HG03039 (cell line): Measurements from ENCODE around the gene COA8.

ENCODE experiments used
- ATAC-seq: cut with Tn5 transposase; IDR thresholded peaks from one replicate; pipeline ENCODE4 v1.9.1; 2021; ENCODE audit warnings: mild to moderate bottlenecking, moderate library complexity; ENCODE audit not compliant: unreplicated experiment

The COA8 gene

DNA sequence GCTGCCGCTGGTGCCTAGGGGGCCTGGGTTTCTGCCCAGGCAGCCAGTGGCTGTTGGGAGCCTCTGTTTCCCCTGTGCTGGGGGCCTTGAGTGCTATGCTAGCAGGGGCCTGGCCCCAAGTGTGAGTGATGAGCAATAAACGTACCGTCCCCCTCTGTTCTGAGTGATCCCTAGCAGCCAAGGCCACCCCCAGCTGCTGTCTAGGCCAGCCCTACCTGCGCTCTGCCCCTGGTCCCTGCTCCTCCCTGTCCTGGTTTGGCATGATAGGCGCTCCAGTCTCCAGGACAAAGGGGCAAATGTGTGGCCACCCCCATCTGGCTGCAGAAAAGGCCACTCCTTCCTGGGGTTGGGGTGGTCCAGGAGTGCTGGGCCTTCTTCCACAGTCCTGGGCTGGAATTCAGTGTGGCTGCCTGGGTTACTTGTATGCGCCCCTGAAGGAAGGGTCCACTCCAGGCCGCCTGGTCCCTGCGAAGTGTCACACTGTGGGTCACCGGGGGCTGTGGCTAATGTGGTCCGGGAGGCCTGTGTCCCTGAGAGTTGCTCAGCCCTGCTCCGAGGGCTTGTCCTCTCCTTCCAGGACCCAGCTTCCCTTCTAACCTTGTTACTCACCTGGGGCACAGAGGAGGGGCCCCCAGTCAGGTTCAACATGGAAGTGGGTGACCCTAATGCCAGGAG lies 26.7 kb upstream of the COA8 start:
- ATAC-seq, result no peak

DNA sequence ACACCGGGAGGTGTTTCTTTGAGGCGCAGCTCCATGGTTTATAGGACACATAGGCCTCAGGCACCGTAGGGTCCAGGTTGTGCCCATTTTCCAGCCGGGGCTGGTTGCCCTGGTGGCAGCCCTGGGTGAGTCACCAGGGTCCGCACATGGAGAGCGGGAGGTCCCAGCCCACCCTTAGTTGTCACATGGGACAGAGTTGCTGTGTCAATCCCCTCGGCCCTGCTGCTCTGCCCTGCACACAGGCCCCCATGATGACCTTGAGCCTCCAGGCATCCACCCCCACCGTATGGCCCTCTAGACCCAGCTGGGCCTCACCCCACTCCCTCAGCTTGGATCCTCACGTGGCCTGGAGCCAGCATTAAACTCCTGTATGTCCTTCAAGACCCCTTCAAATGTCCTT lies 26.1 kb upstream of the COA8 start:
- ATAC-seq, result no peak

DNA sequence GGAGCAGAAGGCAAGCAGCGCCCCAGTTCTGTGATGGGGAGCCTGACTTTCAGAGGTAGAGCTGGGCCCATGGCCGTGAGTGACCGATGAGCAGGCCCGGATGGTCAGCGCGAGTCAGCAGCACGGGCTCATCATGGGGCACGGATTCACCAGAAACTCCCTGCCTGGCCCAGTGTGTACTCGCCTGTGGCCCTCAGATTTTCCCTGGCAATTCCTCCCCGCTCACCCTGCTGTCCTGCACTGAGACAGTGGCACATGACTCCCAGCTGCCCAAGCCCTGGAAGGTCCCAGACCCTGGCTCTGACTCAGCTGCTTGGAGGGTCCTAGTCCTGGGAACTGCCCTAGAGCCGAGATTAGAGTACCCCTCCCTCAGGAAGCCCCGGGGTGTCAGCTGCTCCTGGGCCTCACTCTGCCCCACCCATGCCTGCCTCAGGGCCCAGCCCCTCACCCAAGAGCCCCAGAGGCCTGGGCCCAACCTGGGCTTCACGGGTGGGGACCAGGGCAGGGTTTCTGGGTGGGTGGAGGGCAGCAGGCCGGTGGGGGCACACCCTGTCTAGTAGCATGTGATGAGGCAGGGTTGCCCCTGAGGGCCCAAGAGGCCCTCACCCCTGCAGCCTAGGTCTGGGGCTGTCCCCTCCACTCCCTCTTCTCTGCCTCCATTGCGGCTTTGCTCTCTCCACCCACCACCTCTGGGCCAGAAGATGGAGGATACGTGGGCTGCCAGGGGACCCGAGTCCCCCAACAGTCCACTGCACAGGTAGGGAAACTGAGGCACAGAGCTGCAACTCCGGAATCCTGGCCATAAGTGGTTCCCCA lies 25.4 kb upstream of the COA8 start:
- ATAC-seq, result no peak

DNA sequence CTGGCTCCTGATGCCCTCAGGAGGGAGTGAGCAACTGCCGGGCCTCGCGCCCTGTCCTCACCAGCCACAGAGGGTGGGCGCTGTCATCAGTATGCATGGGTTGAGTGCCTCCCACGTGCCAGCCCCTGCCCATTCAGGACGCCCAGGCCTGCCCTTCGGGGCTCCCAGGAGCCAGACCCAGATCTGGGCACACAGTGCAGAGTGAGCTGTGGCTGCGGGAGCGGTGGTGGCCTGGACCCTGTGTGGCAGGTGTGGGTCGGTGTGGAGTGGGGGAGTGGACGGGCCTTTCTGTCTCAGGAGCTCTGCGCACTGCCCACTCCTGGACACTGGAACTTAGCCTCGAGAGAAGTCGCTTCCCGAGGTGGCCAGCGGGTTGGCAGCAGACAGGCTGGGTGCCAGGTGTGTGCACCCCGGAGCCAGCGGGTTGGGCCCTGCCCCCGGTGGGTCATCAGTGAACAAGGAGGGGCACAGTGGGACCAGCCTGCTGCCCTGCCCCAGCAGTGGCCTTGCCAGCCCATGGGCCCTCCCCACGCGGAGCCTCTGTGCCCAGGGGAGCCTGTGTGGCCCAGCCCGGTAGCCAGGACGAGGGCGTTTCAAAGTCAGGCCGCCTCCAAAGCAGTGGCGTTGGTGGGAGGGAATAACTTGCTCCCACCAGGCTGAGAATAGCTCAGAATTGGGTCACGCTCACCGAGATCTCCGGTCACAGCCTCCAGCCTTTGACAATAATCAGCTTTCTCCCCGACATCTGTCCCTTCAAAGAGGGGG lies 24.3 kb upstream of the COA8 start:
- ATAC-seq, result no peak

DNA sequence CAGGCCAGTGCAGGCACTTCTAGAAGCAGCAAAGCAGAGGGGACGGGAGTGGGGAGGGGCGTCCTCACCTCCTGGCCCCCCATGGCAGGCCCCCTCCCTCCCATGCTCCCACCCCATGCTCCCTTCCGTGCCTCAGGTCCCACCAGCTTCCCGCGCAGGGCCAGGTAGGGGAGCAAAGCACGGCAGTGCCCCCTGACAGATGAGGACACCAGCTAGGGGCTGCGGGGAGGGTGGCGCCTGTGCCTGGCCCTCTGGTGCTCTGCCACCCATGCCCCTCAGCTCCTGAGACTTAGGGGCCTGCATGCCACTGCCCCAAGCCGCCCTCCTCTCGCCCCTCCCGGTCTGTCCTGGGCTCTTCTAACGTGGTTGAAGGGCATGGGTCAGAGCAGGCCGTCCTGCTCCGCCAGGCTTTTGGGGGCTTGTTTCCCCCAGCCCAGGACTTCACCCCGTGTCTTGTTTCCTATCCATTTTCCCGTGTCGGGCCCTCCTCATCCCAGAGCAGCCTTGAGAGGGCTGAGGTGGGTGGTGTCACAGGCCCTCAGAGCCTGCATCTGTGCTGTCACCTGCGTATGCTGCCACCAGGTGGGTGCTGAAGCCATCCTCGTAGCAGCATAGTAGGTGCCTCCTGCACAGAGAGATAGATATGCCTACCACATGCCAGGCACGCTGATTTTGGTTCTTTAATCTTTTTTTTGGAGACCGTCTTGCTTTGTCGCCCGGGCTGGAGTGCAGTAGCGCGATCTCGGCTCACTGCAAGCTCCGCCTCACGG lies 23.5 kb upstream of the COA8 start:
- no peak for ATAC-seq

DNA sequence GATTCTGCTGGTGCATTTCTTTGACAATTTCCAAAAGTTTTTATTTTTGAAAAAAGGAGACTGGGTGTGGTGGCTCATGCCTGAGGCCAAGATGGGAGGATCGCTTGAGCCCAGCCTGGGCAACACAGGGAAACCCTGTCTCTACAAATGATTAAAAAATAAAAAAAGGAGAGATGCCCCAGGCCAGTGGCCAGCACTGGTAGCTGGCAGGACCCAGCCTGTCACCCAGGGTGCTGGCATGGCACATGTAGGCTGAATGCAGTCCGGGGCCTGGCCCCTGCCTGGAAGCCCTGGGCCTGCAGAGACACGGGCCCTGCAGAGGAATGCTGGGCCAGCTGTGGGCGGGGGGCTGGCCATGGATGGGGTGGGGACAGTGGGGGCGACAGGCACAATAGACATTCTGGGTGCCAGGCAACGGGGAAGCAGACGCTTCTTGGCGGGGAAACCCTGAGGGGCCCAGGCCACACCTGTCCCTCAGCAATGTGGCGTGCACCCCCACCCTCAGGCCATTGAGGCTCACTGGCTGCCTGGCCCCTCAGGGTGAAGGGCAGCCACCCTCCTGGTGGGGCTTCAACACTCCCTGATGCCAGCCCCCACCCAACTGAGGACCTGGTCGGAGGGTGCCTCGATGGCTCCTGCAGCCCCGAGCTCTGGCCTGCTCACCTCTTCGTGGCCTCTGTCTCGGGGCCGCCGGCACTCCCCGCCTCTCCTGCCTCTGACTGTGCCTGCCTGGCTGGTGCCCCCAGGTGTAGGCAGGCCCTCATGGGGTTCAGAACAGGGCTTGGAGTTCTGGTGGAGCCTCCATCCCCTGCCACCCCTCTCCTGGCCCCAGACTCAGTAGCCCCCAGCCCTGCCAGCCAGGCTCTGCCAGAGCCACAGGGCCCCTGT lies 21.7 kb upstream of the COA8 start:
- no peak for ATAC-seq

DNA sequence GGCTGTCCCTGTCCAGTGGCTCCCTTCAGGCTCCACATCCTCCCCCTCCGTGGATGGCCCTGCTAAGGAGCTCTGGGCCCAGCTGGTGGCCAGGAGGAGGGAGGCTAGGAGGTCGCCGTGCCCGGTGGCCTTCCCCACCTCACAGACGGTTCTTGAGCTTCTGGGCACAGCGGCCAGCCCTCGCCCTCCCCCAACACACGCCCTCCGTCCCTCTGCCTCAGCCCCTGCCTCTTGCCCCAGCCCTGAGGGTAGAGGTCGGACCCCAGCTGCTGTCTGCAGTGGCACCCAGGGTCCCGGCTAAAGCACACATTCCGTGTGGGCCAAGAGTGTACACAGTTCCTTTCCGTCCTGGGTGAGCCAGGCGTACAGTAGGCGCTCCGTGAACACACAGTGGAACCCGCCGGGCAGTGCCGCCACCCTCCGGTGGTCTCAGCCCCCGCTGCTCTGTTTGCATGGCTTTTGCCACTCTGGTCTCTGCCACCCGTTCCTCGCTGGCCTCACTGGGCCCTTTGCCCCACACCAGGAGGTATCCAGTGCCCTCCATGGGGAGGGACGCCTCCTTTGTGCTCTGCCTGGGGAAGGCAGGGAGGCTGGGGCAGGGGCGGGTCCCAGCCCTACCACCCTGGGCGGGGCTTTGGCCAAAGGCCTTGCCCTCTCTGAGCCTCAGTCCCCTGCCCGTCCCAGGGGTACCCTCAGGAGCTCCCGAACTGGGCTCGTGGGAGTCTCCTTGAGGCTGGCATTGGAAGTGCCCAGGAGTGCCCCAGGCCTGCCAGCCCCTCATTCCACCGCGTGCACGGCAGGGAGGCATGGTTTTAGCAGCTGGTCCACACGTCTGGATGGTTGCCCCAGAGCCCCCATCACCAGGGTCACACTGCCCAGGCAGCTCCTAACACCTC lies 20.8 kb upstream of the COA8 start:
- no peak for ATAC-seq

DNA sequence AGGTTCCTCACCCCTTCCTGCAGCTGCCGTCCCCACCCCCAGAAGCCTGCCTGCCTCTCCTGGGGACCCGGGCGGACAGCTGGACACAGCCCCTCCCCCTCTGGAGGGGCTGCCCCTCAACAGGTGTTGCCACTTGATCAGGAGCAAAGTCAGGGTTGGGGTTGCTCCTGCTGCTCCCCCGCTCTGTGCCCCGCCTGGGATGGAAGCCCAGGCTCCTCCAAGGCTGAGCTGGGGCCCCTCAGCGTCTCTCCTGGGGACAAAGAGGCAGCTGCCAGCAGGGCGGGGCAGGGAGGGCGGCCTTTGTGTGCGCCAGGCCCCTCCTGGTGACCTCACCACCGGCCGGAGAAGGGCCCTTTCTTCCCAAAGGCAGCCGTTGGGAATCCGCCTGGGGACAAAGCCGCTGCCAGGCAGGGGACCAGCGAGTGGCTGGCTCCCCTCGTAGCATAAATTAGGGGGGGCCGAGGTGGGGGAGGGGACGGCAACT lies 20.1 kb upstream of the COA8 start:
- ATAC-seq, result no peak

DNA sequence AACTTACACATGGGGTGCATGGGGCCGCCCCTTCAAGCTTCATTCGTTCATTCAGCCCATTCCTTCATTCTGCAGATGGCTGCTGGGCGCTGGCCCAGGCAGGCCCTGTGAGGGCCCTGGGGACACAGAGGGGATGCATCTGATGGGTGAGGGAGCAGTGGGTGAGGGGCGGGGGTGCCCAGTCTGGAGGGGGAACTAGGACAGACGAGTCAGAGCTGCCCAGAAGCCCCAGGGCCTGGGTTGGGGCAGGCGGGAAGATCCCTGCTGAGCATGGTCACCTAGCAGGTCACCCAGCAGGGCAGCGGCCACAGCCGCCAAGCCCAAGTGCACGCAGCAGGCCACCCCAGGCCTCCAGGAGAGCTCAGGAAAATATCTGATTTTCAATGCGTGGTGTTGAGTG lies 19.6 kb upstream of the COA8 start:
- no peak for ATAC-seq

DNA sequence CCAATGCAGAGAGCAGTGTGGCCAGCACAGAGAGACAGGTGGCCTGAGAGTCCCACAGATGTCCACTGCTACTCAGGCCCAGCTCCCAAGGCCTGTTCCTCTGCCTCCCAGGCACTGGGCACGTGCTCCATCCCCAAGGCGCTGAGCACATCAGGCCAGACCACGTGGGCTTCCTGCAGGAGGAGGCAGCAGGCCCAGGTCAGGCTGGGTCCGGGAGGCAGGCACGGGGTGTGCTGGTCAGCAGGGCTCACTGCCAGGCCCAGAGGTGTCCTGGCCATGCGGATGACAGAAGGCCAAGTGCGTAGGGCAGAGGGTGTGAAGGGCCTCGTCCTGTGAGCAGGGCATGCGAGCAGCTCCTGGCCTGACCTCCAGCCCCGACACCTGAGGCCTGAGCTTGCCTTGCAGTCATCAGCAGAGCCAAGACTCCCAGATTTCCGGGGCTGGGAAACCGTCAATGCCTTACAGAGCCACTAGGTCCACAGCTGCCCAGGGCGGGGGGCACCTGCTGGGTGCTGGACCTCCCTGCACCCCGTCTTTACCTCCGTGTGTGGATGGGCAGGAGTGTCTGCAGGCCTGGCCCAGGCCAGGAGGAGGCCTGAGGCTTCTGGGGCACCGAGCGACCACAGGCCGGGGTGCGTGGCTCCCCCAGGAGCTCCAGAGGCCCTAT lies 18.9 kb upstream of the COA8 start:
- no peak for ATAC-seq

DNA sequence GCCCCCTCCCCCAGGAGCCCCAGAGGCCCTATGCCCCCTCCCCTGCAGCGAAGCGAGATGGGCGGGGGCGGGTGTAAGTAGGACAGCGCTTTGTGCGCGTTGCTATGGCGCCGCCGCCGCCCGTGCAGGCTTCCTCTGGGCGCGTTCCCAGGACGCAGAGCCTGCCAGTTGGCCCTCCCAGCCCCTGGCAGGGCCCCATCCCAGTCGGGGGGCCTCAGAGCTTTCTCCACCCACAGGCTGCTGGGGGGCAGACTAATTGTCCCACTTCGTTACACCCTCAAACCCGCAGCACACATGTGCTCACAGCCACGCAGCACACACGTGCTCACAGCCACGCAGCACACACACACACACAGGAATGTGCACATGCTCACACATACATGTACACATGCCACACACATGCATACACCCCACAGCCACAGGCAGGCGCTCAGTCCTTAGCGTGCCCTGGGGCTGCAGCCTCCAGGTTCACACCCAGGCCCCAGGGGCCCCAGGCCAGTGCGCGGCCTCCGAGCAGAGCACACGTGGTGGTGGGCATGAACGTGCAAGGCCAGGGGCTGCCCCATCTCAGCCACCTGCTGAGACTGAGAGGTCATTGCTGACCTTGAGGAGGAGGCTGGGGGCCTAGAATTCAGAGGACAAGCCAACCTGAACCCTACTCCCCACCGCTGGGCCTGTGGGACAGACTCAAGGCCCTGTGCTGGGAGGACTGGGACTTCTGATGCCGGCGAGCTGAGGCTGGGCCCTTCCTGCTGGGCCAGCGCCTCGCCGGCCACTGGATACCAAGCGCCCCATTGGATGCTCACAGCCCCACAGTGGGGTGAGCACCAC lies 18.2 kb upstream of the COA8 start:
- ATAC-seq, result no peak

DNA sequence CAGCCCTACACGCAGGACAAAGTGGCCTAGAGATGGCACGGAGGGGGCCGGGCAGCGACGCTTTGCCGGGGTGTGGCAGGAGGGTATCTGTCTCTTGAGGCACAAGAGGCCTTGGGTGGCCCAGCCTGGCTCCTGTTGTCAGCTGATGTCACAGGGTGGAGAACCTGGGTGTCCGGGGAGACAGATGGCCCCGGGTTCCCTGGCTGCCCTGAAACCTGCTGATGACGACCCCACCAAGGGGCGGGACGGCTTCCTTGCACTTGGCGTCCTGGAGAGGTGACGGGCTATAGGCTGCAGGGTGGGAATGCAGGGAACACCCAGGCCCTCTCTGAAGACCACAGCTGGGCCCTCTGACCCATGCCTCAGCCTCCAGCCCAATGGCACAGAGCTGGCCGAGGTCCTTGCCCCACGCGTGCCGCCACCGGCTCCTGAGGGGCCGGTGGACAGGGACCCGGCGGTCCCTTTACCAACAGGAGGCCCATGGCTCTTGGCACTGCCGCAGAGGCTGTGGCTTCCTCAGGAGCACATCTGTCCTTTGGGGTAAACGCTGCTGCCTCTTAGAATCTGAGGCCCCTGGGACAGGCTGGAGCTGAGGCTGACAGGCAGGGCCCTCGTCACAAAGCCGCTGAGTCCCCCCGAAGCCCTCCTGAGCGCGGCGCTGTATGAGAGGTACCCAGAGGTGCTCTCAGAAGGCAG lies 17.4 kb upstream of the COA8 start:
- no peak for ATAC-seq

DNA sequence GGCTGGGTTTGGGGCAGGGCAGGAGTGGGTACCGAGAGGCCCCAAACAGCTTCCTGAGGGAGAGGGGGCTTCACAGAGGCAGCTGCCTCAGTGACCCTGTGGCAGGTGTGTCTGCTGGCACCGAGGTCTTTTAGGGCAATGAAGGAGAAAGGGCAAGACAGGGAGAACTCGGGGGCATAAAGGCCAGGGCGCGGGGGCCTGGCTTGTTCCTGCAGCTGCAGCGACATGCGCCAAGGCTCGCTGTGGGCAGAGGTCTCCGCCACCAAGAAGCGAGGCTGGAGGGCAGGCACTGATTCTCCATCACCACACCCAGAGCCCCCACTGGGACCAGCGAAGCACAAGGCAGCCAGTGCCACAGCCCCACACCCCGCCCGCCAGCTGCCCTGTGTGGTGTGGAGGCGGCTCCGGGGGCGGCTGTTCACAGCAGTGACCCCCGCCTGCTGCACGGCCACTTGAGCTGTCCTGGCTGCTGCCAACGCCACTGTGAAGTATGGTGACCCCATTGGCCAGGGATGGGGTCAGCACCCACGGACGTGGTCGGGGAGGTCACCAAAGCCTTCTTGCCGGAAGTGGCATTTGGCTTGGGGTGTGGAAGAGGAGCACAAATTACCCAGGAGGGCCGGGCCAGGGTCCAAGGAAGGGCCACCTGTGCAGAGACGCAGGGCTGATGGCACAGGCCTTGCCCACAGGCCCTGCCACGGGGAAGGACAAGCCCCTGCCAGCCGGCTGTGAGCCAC lies 16.7 kb upstream of the COA8 start:
- ATAC-seq, result no peak

DNA sequence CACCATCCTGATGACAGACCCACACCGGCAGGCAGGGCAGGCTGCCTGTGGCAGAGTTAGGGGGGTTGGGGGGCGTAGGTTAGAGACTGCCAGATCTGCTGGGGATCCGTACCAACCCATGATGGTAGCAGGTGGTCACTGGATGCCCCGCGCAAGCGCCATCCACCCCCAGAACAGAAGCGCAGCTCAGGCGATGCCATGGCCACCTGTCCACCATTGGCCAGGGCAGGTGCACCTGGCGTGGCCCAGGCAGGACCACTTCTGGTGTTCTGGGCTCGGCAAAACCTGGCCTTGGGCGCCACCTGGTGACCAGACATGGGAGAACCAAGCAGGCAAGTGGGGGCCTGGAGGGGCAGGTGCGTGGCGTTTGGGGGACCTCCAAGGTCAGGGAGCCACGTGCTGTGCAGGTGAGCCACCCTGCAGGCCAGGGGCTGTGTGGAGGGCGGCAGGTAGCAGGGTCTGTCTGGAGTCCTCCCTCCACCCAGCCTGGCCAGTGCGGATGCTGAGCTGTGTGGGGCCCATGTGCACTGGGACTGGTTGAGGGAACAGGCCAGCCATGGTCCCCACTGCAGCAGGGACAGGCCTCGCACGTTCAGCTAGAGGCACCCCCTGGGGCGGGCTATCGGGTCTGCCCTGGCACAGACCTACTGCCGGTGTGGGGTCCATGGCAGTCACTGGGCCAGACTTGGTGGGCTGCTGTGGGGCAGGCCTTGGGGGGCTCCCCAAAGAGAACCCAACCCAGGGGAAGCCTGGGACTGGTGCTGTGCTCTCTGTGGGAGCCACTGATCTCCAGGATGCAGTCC lies 15.9 kb upstream of the COA8 start:
- no peak for ATAC-seq

DNA sequence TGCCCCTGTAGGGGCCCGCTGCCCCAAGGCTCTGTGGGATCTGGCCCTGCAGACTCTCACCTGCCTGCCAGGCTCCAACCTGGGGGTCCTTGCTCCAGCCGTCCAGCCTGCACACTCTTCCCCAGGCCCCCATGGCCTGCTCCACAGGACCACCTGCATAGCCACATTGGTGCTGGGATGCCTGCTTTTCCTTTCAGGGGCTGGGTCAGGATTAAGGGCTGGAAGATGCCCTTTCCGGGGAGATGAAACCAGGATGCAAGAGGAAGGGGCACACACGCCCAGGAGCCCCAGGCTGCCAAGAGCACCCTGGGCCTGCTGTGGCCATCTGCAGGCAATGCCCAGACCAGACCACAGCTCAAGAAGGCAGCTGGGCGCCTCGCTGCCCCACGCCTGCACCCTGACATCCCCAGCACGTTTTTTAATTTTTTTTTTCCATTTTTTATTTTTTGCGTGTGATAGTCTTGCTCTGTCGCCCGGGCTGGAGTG lies 15.3 kb upstream of the COA8 start:
- ATAC-seq, result no peak
